ENCODE measurements around the gene ALMS1. TPM values are rescaled to one million over a fixed set of nuclear protein-coding genes. Genes with fewer than 3 reads are reported as not detected.

ALMS1 gene
- 10.8 and 12.9 TPM in 2 replicates for total RNA-seq

GRCh38 chr2:73385504-73386341, at the start of gene ALMS1:
ALMS1 (plus strand) TSS chr2:73385836; CDS start chr2:73385869, 33 bp downstream.

DNA sequence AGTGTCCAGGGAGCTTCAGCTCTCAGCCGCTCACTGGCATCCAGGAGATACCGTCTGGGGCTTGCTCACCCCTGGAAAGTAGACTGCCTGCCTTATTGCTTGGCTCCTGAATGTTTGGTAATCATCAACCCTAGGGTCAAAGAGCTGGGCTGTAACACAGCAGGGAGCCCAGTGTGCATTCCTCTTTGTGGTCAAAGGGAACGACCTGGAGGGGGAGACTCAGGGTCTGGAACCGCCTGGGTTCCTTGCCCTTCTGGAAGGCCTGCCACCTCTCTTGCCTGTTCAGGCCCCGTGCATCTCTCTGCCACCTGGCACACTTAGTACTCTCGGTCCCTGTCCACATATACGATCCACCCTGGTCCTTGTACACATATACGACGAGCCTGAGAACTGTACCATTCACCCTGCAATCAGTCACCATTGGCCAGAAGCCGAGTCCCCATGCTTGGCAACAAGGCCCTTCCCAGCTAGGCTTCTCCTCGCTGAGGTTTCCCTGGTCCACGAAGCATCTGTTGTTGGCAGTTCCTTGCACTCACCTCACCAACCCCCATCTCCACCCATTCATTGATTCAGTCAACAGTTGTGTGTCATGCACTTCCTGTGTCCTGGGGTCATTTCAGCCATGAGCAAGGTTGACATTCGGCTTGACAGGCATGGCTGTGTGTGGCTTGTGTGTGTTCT, 256.8 kb downstream of the ALMS1 start, which contains the start of gene NAT8:
Gene NAT8, minus strand, starts transcription at position 85 of the 681 bp plus-strand sequence. CDS start 794 bp downstream, outside the sequence.

Other genes with a start within 250 kb of the ALMS1 start
- not detected in 2 replicates for gene NOTO, start 183.3 kb upstream of the ALMS1 start, total RNA-seq
- gene SMYD5, start 171.6 kb upstream of the ALMS1 start, total RNA-seq: 24.0 and 32.1 TPM in 2 replicates
- gene PRADC1, start 152.6 kb upstream of the ALMS1 start, total RNA-seq: 34.5 and 46.2 TPM in 2 replicates
- gene CCT7, start 151.5 kb upstream of the ALMS1 start, total RNA-seq: 421 and 493 TPM in 2 replicates
- gene FBXO41, start 101.4 kb upstream of the ALMS1 start, total RNA-seq: 1.6 and 1.7 TPM in 2 replicates
- not detected in 2 replicates for gene EGR4, start 92.3 kb upstream of the ALMS1 start, total RNA-seq

All from bronchus fibroblast of lung (primary cell).